Activated B cell treated with CpG ODN at 0.5 μM for 24 hours (primary cell): ENCODE data around the gene FSTL4. TPM values are rescaled to one million over a fixed set of nuclear protein-coding genes. Genes with fewer than 3 reads are reported as not detected.

Source experiments
- ATAC-seq: fragments of 200-7000 bp; cut with Tn5 transposase; one replicate; pipeline ENCODE4 v1.10.0; 2021; ENCODE audit warnings: low read depth, mild to moderate bottlenecking, moderate library complexity
- CTCF ChIA-PET: fragments of 350-600 bp; sonication (Branson Sonifier 250); formaldehyde crosslinking; loops from one replicate; lab custom pipeline; 2021; ENCODE audit warnings: antibody characterized with exemption; lab: Charles Lee
- POLR2A ChIA-PET: fragments of 350-600 bp; sonication (Branson Sonifier 250); formaldehyde crosslinking; loops from one replicate; lab custom pipeline; 2021; ENCODE audit warnings: antibody characterized with exemption; lab: Charles Lee
- DNase-seq: peaks from one replicate; pipeline ENCODE4 v3.0.0; 2022
- H3K27ac Mint-ChIP-seq: one replicate; pipeline ENCODE4 v1.8.0; 2020; ENCODE audit warnings: mixed read lengths
- H3K27me3 Mint-ChIP-seq: one replicate; pipeline ENCODE4 v1.8.0; 2021; ENCODE audit warnings: mixed read lengths
- H3K36me3 Mint-ChIP-seq: one replicate; pipeline ENCODE4 v1.8.0; 2021; ENCODE audit warnings: low read depth, mixed read lengths
- H3K4me1 Mint-ChIP-seq: one replicate; pipeline ENCODE4 v1.8.0; 2021; ENCODE audit warnings: mixed read lengths
- H3K4me3 Mint-ChIP-seq: one replicate; pipeline ENCODE4 v1.8.0; 2020; ENCODE audit warnings: mild to moderate bottlenecking, mixed read lengths
- H3K9me3 Mint-ChIP-seq: one replicate; pipeline ENCODE4 v1.8.0; 2020; ENCODE audit warnings: mixed read lengths
- intact Hi-C: fragments of 100-400 bp; cut with micrococcal nuclease; formaldehyde crosslinking; loops from one replicate; pipeline ENCODE4 v1.15.1; 2024
- total RNA-seq: library from RNA; stranded (reverse); gene quantifications from 2 replicates; pipeline ENCODE4 v1.2.3, GENCODE V29; 2022
- TF ChIP-seq, protein P1 (sequence below): fragments of 200-600 bp; IDR thresholded peaks from one replicate; pipeline ENCODE4 v1.8.0; 2022; ENCODE audit warnings: antibody characterized with exemption, mild to moderate bottlenecking

The FSTL4 gene
- total RNA-seq, 1 donor from 2014 or later = 1.7 TPM

DNA sequence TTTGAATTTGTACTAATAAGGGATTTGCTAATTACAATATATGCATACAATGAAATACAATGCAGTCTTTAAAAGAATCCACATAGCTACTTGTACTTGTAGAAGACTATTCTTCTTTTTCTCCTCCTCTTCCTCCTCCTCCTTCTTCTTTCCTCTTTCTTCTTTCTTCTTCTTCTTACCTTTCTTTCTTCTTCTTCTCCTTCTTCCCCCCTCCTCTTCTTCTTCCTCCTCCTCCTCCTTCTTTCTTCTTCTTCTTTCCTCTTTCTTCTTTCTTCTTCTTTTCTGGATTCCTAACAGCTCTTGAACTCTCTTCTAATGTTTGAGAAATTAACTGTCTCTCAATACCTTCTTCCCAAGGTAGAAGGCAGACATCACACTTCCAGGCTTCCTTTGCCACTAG, 29.3 kb upstream of the FSTL4 start:
- H3K9me3 Mint-ChIP-seq = no peaks in the 10 kb centered on the region
- H3K27ac Mint-ChIP-seq = no peak overlapping the region
- DNase-seq = no peak
- H3K27me3 Mint-ChIP-seq = peaks cover 30% of the 10 kb centered on the region
- ChIA-PET POLR2A (interaction anchor here (0.7 kb wide), 1 partner anchor 14 kb away, joined by 3 read pairs; no protein-coding TSS in a partner anchor), CTCF (no interaction called here)
- ATAC-seq = no peak
- H3K36me3 Mint-ChIP-seq = no peaks in the 10 kb centered on the region
- intact Hi-C loops = no loop called here
- TF ChIP-seq, protein P1, sequence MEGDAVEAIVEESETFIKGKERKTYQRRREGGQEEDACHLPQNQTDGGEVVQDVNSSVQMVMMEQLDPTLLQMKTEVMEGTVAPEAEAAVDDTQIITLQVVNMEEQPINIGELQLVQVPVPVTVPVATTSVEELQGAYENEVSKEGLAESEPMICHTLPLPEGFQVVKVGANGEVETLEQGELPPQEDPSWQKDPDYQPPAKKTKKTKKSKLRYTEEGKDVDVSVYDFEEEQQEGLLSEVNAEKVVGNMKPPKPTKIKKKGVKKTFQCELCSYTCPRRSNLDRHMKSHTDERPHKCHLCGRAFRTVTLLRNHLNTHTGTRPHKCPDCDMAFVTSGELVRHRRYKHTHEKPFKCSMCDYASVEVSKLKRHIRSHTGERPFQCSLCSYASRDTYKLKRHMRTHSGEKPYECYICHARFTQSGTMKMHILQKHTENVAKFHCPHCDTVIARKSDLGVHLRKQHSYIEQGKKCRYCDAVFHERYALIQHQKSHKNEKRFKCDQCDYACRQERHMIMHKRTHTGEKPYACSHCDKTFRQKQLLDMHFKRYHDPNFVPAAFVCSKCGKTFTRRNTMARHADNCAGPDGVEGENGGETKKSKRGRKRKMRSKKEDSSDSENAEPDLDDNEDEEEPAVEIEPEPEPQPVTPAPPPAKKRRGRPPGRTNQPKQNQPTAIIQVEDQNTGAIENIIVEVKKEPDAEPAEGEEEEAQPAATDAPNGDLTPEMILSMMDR = no peak
- H3K4me1 Mint-ChIP-seq = peaks cover 9% of the 10 kb centered on the region
- H3K4me3 Mint-ChIP-seq = no peak overlapping the region

GRCh38 chr5:133639850-133640528, 27.6 kb upstream of the FSTL4 start:
- peaks cover 9% of the 10 kb centered on the region for H3K4me1 Mint-ChIP-seq
- no peak overlapping the region for H3K4me3 Mint-ChIP-seq
- no peak for ATAC-seq
- TF ChIP-seq, protein P1 = no peak
- no peaks in the 10 kb centered on the region for H3K9me3 Mint-ChIP-seq
- CTCF ChIA-PET = no interaction called here
- H3K27me3 Mint-ChIP-seq = peaks cover 25% of the 10 kb centered on the region
- H3K27ac Mint-ChIP-seq = no peak overlapping the region
- DNase-seq = no peak
- no peaks in the 10 kb centered on the region for H3K36me3 Mint-ChIP-seq
- intact Hi-C loops = no loop called here
- POLR2A ChIA-PET = interaction anchor here (0.7 kb wide), 1 partner anchor 38 kb away, joined by 3 read pairs; no protein-coding TSS in a partner anchor

GRCh38 chr5:133638436-133638835, 26.1 kb upstream of the FSTL4 start:
- Mint-ChIP-seq H3K27me3 (peaks cover 23% of the 10 kb centered on the region), H3K9me3 (peaks cover 4% of the 10 kb centered on the region), H3K27ac (no peak overlapping the region), H3K4me3 (no peak overlapping the region), H3K4me1 (peaks cover 9% of the 10 kb centered on the region), H3K36me3 (no peaks in the 10 kb centered on the region)
- POLR2A ChIA-PET = no interaction called here
- DNase-seq = no peak
- intact Hi-C loops = no loop called here
- CTCF ChIA-PET = interaction anchor here (1.4 kb wide), 1 partner anchor 339 kb away, joined by 3 read pairs; no protein-coding TSS in a partner anchor
- TF ChIP-seq, protein P1 = no peak
- ATAC-seq = no peak

DNA sequence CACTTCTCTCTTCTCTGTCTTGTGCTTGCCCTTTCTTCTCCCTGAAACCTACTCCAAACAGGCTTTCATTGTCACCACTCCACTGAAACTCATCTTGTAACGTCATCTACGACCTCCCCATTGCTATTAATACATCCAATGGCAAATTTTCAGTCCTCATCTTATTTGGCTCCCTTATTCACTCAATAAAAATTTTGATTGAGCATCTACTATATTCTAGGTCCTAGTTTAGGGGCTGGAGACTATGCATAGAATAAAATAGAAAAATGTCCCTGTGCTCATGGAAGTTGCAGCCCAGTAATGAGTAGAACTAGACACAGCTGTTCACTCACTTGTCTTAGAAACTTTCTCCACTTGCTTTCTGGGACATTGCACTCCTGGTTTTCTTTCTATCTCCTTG, 24.9 kb upstream of the FSTL4 start:
- TF ChIP-seq, protein P1 = no peak
- H3K9me3 Mint-ChIP-seq = peaks cover 9% of the 10 kb centered on the region
- intact Hi-C loops = no loop called here
- H3K27ac Mint-ChIP-seq = no peak overlapping the region
- H3K4me1 Mint-ChIP-seq = peaks cover 2% of the 10 kb centered on the region
- DNase-seq (no peak), ATAC-seq (no peak)
- POLR2A ChIA-PET = no interaction called here
- CTCF ChIA-PET = interaction anchor here (1.4 kb wide), 1 partner anchor 340 kb away, joined by 3 read pairs; no protein-coding TSS in a partner anchor
- peaks cover 23% of the 10 kb centered on the region for H3K27me3 Mint-ChIP-seq
- H3K4me3 Mint-ChIP-seq = no peak overlapping the region
- H3K36me3 Mint-ChIP-seq = no peaks in the 10 kb centered on the region

DNA sequence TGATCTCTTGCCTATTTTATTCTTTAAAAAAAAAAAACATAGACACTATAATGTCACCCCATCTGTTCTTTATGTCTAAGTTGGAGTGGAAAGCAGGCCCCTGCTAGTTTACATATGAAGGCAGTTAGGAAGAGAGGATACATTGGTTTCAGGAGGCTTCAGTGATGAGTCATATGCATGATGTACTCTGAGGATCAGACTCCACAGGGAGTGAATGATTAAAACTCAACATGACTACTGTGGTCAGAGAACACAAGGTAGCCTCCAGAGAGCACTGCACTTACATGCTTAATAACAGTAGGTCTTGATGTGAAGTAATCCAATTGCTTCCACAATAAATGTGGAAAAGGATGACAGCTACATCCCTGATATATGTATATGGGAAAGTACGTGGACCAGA, 22.7 kb upstream of the FSTL4 start:
- ChIA-PET POLR2A (no interaction called here), CTCF (no interaction called here)
- Mint-ChIP-seq H3K9me3 (peaks cover 14% of the 10 kb centered on the region), H3K36me3 (no peaks in the 10 kb centered on the region), H3K27me3 (peaks cover 39% of the 10 kb centered on the region), H3K4me1 (no peaks in the 10 kb centered on the region), H3K27ac (no peak overlapping the region), H3K4me3 (no peak overlapping the region)
- no peak for DNase-seq
- TF ChIP-seq, protein P1 = no peak
- no peak for ATAC-seq
- intact Hi-C loops = no loop called here
